ENCODE measurements around the gene SMARCD1. TPM values are rescaled to one million over a fixed set of nuclear protein-coding genes. Genes with fewer than 3 reads are reported as not detected.

SMARCD1 gene
- total and polyA plus RNA-seq, 9 of the 15 experiments (the other 6 are each of a cell fraction or from before 2014, with no cell fraction given), result 0.86 to 91.7 (median 48.0) TPM

GRCh38 chr12:50084775-50085614, at the start of gene SMARCD1 (continued):
- TF ChIP-seq VEZF1 (CRISPR knock-in tag; IDR thresholded peaks at IDR 0.05) (peak; percentile 92), ZNF639 (CRISPR knock-in tag; conservative IDR thresholded peaks at IDR 0.05 in 1 of 2, IDR thresholded peaks at IDR 0.05 in 1 of 2) (peak in 1 of 2 experiments; percentile 98; a peak in 2 of 4 replicates), BACH1 (tag; IDR thresholded peaks at IDR 0.05) (no peak), ZNF431 (CRISPR knock-in tag; IDR thresholded peaks at IDR 0.05) (no peak), ZBTB40 (IDR thresholded peaks at IDR 0.05) (peak; percentile 75), ZBTB40 (CRISPR knock-in tag; IDR thresholded peaks at IDR 0.05) (no peak), NFE2 (IDR thresholded peaks at IDR 0.05; ENCODE audit: low read depth) (peak; percentile 69), NEUROD1 (IDR thresholded peaks at IDR 0.05; ENCODE audit: borderline replicate concordance, low read depth, low read length, partially characterized antibody) (peak; percentile 51), CREB1 (IDR thresholded peaks at IDR 0.05) (peak; percentile 37; the same call in 1 of the 2 replicates), CREB1 (CRISPR knock-in tag; IDR thresholded peaks at IDR 0.05) (no peak), SRSF1 (IDR thresholded peaks at IDR 0.05; ENCODE audit: low read depth, low read length) (no peak), ZC3H11A (IDR thresholded peaks at IDR 0.05; ENCODE audit: low read depth, low read length) (no peak), IFI16 (CRISPR knock-in tag; IDR thresholded peaks at IDR 0.05) (no peak)

Measured in K562 (cell line).